Right atrium auricular region (tissue), 2 donors: ENCODE results near the gene DGCR2. TPM values are rescaled to one million over a fixed set of nuclear protein-coding genes. Genes with fewer than 3 reads are reported as not detected.

Source experiments
- DNase-seq: peaks from one replicate; pipeline ENCODE4 v3.0.0-alpha.2; 2019; ENCODE audit warnings: low spot score
- H3K27ac ChIP-seq, 2 donors: fragments of 200-600 bp; sonication (generic); 1 replicate in 1 of 2; 2 replicates in 1 of 2; pipeline ENCODE4 v1.5.1; 2016 to 2019
- H3K27me3 ChIP-seq, 2 donors: fragments of 200-600 bp; sonication (generic); one replicate each; pipeline versions ENCODE4 v1.5.1 to v1.6.0; 2017 to 2019
- H3K36me3 ChIP-seq: fragments of 200-600 bp; sonication (generic); one replicate; pipeline ENCODE4 v1.5.1; 2016
- H3K4me1 ChIP-seq, 2 donors: fragments of 200-600 bp; sonication (generic); one replicate each; pipeline versions ENCODE4 v1.5.1 to v1.6.0; 2017 to 2019
- H3K4me3 ChIP-seq, 2 donors: fragments of 200-600 bp; sonication (generic); 1 replicate in 1 of 2; 2 replicates in 1 of 2; pipeline ENCODE4 v1.5.1; 2017 to 2019; ENCODE audit warnings: mild to moderate bottlenecking in 1 of 2, moderate library complexity in 1 of 2
- H3K9me3 ChIP-seq, 2 donors: fragments of 200-600 bp; sonication (generic); one replicate each; pipeline ENCODE4 v1.5.1; 2019
- total RNA-seq, 2 donors: library from RNA; depleted of rRNA; stranded (reverse); fragments of >200 nt; gene quantifications; one replicate each; pipeline ENCODE4 v1.1.0, GENCODE V29; 2016
- TF ChIP-seq, protein P1 (sequence below), 2 donors: fragments of 200-600 bp; sonication (generic); IDR thresholded peaks; one replicate each; pipeline ENCODE4 v1.5.1; 2019; ENCODE audit warnings: antibody characterized with exemption in 2 of 2

Gene DGCR2
- total RNA-seq, 2 donors from 2014 or later: 32.8 to 48.1 TPM

DNA sequence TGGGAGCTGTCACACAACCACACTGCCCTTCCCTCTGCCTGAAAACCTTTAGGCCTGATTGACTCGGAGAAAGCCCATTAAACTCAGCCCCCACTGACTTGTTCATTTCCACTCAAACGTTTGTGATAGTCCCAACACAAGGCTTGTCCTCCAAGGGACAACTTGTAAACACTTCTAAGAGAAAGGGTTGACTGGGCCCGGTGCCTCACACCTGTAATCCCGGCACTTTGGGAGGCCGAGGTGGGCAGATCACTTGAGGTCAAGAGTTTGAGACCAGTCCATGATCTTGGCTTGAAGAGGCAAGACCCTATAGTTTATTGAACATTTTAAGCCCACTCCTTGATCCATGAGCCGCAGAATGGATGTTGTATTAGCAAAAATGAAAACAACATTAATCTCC is 122.8 kb downstream of the DGCR2 start:
- Histone ChIP-seq H3K27me3 (no peaks in the 10 kb centered on the region), H3K36me3 (no peaks in the 10 kb centered on the region), H3K9me3 (peaks cover 0 to 5% of the 10 kb centered on the region in 2 donors), H3K4me1 (no peaks in the 10 kb centered on the region), H3K27ac (no peak overlapping the region), H3K4me3 (no peak overlapping the region)
- TF ChIP-seq, protein P1, sequence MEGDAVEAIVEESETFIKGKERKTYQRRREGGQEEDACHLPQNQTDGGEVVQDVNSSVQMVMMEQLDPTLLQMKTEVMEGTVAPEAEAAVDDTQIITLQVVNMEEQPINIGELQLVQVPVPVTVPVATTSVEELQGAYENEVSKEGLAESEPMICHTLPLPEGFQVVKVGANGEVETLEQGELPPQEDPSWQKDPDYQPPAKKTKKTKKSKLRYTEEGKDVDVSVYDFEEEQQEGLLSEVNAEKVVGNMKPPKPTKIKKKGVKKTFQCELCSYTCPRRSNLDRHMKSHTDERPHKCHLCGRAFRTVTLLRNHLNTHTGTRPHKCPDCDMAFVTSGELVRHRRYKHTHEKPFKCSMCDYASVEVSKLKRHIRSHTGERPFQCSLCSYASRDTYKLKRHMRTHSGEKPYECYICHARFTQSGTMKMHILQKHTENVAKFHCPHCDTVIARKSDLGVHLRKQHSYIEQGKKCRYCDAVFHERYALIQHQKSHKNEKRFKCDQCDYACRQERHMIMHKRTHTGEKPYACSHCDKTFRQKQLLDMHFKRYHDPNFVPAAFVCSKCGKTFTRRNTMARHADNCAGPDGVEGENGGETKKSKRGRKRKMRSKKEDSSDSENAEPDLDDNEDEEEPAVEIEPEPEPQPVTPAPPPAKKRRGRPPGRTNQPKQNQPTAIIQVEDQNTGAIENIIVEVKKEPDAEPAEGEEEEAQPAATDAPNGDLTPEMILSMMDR (IDR thresholded peaks at IDR 0.05): no peak
- no peak for DNase-seq

DNA sequence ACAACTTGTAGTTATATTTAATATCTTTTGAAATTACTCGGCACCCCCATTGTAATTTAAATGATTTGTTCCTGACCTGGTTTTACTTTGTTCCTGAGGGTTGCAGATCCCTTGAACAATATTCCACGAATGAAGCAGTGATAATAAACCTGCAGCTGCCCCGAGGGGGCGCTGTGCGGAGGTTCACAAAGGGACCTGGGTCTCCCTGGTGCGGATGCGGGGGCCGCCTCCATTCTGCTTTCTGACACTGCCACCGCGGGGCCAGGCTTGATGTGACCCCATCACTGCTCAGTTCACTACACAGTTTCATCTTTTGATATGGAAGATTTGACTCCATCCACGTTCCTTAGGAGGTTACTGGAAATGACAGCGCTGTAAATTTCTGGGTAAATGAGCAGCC is 123.2 kb downstream of the DGCR2 start:
- Histone ChIP-seq H3K27me3 (no peaks in the 10 kb centered on the region), H3K4me1 (no peaks in the 10 kb centered on the region), H3K9me3 (peaks cover 0 to 5% of the 10 kb centered on the region in 2 donors), H3K4me3 (no peak overlapping the region), H3K27ac (no peak overlapping the region), H3K36me3 (no peaks in the 10 kb centered on the region)
- no peak for DNase-seq
- TF ChIP-seq, protein P1 (IDR thresholded peaks at IDR 0.05): no peak

DNA sequence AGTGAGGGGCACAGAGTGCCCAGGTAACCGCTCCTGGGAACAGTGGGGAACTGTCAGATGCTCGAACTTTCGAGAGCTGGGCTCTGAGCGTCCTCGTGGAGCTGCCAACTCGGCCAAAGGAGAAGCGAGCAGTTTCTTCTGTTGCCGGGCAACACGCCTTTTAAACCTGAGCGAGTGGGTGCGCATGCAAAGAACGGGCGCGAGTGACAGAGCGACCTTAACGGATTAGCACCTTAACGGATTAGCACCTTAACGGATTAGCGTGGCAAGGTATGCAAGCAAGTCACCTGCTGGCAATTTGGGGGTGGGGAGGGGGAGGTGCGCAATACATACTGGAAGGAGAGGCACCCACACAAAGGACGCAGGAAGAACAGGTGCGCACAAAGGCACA is 124.3 kb downstream of the DGCR2 start:
- TF ChIP-seq, protein P1 (IDR thresholded peaks at IDR 0.05): no peak
- Histone ChIP-seq H3K27ac (no peak overlapping the region), H3K9me3 (peaks cover 0 to 5% of the 10 kb centered on the region in 2 donors), H3K27me3 (no peaks in the 10 kb centered on the region), H3K4me1 (no peaks in the 10 kb centered on the region), H3K4me3 (no peak overlapping the region), H3K36me3 (no peaks in the 10 kb centered on the region)
- DNase-seq: no peak

DNA sequence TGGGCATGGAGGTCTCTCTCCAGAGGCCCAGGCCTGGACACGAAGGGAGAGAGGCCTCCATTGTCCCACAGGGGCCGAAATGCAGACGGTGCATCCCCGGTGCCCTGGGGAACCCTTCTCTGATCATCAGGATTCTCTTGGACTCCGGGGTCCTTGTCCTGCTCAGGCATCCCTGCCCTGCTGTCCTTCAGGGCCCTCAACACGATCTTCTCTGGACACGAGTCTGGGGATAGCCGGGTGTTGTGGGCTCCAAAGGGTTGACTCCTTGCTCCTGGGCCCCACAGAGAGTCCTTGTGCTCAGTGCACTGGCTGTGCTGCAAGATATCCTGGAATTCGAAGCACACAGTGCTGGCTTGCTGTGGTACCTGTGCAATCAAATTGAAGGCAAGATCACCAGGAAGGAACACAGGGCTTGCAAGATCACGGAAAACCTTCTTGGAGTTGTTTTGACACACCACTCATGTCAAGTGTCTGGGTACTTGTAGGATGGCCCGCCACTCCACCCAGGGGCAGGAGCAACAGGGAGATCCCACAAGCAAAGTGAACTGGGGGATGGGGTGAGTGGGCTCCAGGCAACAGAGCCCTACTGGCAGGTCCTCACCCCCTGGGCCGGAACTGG is 124.8 kb downstream of the DGCR2 start:
- Histone ChIP-seq H3K27ac (no peak overlapping the region), H3K27me3 (no peaks in the 10 kb centered on the region), H3K36me3 (no peaks in the 10 kb centered on the region), H3K4me3 (no peak overlapping the region), H3K4me1 (no peaks in the 10 kb centered on the region), H3K9me3 (peaks cover 0 to 5% of the 10 kb centered on the region in 2 donors)
- TF ChIP-seq, protein P1 (IDR thresholded peaks at IDR 0.05): no peak
- DNase-seq: no peak

DNA sequence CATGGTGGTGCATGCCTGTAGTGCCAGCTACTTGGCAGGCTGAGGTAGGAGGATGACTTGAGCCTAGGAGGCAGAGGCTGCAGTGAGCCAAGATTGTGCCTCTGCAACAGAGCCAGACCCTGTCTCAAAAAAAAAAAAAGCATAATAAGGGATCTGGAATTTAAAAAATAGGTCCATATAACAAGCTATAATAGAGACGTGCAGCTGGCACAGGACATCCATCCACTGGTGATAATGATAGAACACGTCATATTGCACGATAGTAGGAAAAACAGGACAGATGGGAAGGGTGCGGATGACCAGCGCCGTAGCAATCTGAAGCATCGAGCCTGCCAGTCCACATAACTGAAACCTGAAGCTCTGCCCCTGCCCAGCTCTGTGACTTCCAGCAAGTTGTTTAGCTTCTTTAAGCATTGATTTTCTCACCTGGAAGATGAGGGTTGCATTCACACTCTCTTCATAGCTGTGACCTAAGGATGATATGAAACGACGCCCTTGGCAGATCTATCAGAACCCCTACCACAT is 125.8 kb downstream of the DGCR2 start:
- Histone ChIP-seq H3K27ac (no peak overlapping the region), H3K36me3 (no peaks in the 10 kb centered on the region), H3K4me1 (no peaks in the 10 kb centered on the region), H3K27me3 (no peaks in the 10 kb centered on the region), H3K4me3 (no peak overlapping the region), H3K9me3 (peaks cover 0 to 5% of the 10 kb centered on the region in 2 donors)
- DNase-seq: no peak
- TF ChIP-seq, protein P1 (IDR thresholded peaks at IDR 0.05): no peak

DNA sequence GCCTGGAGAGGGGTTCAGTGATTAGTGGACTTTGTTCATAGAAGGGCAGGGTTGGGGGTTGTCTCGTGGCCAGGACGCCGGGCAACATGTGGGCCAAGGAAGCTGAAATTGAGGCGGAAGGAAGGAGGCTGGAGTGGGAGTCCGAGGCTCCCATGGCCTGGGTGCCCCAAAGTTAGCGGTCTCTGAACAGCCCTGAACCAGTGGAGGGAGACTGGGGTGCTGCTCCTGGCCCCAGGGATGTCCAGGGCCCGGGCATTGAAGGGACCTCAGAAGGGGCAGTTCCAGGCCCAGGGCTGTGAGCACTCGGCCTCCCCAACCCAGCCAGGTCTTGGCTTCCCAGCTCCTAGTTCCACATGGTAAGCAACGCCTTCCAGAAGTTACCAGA is 126.9 kb downstream of the DGCR2 start:
- Histone ChIP-seq H3K27me3 (no peaks in the 10 kb centered on the region), H3K9me3 (peaks cover 0 to 5% of the 10 kb centered on the region in 2 donors), H3K36me3 (no peaks in the 10 kb centered on the region), H3K4me3 (no peak overlapping the region), H3K27ac (no peak overlapping the region), H3K4me1 (no peaks in the 10 kb centered on the region)
- TF ChIP-seq, protein P1 (IDR thresholded peaks at IDR 0.05): no peak
- DNase-seq: no peak
